HG03354 (cell line): Measurements from ENCODE around the gene SBNO2.
"Not testable (repeated sequence)": the region's sequence is repeated elsewhere in the genome, so short reads cannot be mapped to it uniquely, and the experiment has no call there.

ENCODE experiments used
- ATAC-seq: cut with Tn5 transposase; IDR thresholded peaks from one replicate; pipeline ENCODE4 v1.9.1; 2021; ENCODE audit warnings: mild to moderate bottlenecking; ENCODE audit not compliant: unreplicated experiment, poor library complexity, severe bottlenecking

The SBNO2 gene

GRCh38 chr19:1211494-1212234 lies 37.6 kb upstream of the SBNO2 start:
- no peak for ATAC-seq

DNA sequence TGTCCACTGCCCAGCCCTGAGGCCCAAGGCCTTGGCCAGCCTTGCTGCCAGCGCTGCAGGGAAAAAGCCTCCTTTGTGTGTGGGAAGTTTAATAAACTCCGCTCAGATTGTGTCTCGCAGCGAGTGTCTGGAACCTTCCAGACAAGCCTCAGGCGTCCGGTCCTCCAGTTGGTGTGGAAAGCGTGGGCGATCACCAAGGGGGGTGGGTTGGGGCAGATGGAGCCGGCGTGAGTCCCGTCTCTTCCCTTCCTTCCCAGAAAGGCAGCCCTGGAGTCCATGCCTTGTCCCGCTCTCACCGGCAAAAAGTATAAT lies 36.1 kb upstream of the SBNO2 start:
- no peak for ATAC-seq

- not testable (repeated sequence) for ATAC-seq
These were observed 34.8 kb upstream of the SBNO2 start for GRCh38 chr19:1208830-1209229.

GRCh38 chr19:1206864-1207450 lies 32.9 kb upstream of the SBNO2 start:
- no peak for ATAC-seq

GRCh38 chr19:1206150-1206863 lies 32.2 kb upstream of the SBNO2 start:
- no peak for ATAC-seq

DNA sequence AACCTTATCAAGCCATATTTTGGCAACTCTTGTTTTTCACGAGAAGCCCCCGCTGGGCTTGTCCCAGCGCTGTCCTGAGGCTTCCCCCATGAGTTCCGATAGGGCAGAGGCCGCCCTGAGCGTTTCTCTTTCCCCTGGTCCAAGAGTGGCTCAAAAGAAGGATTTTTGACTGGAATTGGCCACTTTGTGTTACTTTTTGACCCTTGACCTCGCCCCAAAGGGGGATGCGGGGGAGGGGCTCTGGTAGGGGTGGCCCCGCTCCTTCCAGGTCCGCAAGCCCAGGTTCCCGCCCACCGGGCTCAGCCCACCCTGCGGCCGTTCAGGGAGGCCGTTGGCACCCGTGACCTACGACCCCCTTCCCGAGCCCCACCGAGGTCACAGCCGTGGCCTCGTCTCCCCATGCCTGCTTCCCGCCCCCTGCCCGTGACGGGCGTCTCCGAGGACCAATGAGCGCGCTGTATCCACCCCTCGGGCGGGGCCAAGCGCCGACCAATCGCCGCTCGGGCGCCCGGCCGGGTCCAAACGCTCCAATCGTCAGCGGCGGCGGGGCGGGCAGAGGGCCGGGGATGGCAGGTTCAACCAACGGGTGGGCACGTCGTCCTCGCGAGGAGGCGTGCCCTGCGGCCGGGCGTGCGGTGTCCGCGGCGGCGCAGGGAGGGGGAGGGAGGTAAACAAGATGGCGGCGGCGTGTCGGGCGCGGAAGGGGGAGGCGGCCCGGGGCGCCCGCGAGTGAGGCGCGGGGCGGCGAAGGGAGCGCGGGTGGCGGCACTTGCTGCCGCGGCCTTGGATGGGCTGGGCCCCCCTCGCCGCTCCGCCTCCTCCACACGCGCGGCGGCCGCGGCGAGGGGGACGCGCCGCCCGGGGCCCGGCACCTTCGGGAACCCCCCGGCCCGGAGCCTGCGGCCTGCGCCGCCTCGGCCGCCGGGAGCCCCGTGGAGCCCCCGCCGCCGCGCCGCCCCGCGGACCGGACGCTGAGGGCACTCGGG lies 31.3 kb upstream of the SBNO2 start, which contains the start of gene STK11:
Gene STK11 (plus strand): TSS at position 665 of the 986 bp plus-strand sequence. CDS start 1,136 bp downstream, outside the sequence.
- peak; percentile 82 for ATAC-seq

DNA sequence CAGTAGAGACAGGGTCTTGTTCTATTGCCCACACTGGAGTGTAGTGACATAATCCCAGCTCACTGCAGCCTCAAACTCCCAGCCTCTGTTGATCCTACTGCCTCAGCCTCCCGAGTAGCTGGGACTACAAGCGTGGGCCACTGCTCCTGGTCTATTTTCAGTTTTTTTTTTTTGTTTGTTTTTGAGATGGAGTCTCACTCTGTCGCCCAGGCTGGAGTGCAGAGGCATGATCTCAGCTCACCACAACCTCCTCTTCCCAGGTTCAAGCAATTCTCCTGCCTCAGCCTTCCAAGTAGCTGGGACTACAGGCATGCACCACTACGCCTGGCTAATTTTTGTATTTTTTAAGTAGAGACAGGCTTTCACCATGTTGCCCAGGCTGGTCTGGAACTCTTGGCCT lies 26.5 kb upstream of the SBNO2 start:
- not testable (repeated sequence) for ATAC-seq

- ATAC-seq: no peak
These were observed 25.5 kb upstream of the SBNO2 start for GRCh38 chr19:1199531-1199930.

GRCh38 chr19:1189419-1189818 lies 15.4 kb upstream of the SBNO2 start:
- ATAC-seq: no peak

DNA sequence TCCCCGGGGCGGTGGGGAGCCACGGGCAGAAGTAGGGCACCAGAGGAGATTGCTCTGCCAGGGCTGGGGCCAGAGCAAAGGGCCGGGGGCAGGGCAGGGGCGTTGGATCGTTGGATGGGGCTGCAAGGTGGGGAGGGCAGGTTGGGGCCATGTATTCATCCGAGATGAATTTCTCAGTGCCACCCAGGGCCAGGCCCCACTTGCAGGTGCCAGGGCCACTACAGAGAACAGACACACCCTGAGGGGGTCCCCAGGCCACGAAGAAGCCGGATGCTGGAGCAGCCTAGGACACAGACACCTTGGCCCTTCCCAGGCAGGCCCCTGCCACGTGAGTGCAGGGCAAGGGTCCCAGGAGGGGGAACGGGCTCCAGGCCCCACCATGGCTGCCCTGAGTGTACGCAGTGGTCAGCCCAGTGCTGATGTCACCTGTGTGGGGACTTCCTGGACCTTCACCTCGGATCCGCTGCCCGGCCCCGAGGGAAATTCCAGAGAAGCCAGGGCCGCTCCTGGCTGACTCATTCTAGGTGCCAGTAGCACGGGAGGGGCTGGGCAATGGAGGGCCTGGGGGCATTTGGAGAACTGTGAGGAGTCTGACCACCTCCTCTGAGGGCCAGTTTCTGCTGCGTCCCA lies 9.6 kb upstream of the SBNO2 start:
- no peak for ATAC-seq

GRCh38 chr19:1182727-1183126 lies 8.7 kb upstream of the SBNO2 start:
- no peak for ATAC-seq

GRCh38 chr19:1182068-1182467 lies 8.0 kb upstream of the SBNO2 start:
- no peak for ATAC-seq

GRCh38 chr19:1181606-1182005 lies 7.5 kb upstream of the SBNO2 start:
- ATAC-seq: no peak

DNA sequence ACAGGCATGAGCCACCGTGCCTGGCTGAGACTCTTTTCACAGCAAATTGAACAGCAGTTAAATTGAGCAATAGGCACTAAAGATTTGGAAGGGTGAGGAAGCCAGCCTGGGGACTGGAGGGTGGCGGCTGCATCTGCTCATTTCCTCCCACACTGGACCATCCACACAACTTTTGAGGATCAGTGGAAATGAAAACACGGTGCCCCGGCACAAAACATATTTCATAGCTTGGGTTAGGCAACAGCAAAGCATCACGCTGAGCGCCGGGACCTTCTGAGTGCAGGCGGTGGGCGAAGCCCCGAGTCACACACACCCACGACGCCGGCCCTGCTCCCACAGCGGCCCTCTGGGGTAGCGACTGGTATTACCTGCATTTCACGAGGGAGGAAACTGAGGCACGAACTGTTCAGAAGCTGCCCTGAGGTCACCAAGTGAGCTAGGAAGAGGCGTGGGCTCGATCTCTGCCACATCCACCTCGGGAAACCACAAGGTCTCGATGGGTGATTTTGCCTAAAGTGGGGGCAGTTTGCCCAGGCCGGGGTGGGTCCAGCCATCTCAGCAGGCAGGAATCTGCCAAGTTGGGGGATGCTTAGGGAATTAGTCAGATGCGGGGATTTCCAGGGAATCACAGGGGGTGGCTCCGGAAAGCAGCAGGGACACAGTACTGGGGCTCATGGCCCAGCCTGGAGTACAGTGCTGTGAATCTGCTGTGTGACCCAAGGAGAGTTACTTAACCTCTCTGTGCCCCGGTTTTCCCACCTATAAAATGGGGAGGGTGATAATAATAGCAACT lies 3.5 kb upstream of the SBNO2 start:
- no peak for ATAC-seq

- ATAC-seq: peak; percentile 3
These were observed 766 bp downstream of the SBNO2 start for GRCh38 chr19:1173159-1173844.

- no peak for ATAC-seq
These were observed 1.5 kb downstream of the SBNO2 start for GRCh38 chr19:1172353-1173158.

DNA sequence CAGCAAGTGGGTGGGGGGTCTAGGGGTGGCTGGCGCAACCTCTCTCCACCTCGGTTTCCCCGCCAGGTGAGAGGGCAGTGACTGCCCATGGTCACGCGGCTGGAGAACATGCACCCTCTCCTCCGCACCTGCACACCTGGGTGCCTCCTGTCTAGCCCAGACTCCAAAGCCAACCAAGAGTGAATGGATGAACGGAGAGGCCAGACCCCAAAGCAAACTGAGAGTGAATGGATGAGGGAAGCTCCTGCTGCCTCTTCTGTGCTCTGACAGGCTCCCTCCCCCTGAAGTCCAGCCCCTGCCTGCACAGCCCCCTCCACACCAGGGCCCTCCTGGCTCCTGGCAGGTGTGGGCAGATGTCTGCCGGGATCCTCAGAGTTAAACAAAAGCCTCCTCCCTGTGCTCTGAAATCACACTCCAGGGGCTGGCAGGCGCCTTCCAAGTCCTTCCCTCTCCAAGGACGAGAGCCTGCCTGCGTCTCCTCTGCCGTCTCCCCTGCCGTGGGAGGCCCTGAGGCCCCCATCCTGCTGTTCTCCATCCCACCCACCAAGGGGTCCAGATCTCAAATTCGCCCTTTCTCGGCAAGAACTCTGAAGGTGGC lies 2.2 kb downstream of the SBNO2 start:
- ATAC-seq: no peak
